ENCODE results near the gene DLGAP4.

DLGAP4 gene

DNA sequence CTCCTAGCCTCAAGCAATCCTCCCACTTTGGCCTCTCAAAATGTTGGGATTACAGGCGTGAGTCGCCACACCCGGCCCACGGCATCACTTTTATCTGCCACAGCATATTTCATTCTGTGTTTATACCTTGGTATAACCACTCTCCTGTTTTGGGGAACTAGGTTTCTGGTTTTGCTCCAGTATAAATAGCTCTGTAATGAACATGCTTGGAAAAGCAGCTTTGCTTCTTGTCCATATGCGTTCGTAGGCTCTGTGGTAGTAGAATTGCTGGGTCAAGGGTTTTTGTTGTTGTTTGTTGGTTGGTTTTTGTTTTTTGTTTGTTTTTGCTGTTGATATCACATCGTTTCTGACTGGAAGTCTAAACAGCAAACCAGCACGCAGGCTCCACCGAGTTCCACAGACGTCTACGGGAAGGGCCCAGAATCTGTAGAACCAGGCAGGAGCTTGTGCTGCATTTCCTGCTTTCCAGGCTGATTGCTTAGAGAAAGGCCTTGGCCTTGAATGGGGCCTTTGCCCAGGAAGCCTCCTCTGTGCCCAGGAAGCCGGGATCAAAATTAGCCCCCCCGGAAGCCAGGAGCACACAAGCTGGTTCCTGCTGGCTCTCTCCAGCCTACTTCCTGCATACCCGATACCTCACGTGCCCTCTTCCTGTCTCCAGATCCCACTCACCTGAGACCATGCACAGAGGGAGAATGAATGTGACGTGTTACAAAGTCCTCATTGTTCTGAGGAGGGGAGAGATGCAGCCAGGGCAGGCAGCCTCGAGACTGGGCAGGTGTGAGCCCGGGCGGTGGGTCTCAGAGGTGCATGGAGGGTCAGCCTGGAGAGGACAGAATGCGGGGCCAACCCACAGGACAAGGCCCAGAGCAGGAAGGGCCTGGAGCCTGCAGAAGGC lies 35.1 kb upstream of the DLGAP4 start:
- no peak for DNase-seq (ENCODE audit: low read depth)
- no peak overlapping the region for H3K4me3 ChIP-seq (ENCODE audit: control insufficient read depth, low read depth, low read length)
- TF ChIP-seq, protein P1, sequence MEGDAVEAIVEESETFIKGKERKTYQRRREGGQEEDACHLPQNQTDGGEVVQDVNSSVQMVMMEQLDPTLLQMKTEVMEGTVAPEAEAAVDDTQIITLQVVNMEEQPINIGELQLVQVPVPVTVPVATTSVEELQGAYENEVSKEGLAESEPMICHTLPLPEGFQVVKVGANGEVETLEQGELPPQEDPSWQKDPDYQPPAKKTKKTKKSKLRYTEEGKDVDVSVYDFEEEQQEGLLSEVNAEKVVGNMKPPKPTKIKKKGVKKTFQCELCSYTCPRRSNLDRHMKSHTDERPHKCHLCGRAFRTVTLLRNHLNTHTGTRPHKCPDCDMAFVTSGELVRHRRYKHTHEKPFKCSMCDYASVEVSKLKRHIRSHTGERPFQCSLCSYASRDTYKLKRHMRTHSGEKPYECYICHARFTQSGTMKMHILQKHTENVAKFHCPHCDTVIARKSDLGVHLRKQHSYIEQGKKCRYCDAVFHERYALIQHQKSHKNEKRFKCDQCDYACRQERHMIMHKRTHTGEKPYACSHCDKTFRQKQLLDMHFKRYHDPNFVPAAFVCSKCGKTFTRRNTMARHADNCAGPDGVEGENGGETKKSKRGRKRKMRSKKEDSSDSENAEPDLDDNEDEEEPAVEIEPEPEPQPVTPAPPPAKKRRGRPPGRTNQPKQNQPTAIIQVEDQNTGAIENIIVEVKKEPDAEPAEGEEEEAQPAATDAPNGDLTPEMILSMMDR (IDR thresholded peaks at IDR 0.05; ENCODE audit: control insufficient read depth, insufficient read depth, low read depth, low read length, missing control alignments) = no peak

DNA sequence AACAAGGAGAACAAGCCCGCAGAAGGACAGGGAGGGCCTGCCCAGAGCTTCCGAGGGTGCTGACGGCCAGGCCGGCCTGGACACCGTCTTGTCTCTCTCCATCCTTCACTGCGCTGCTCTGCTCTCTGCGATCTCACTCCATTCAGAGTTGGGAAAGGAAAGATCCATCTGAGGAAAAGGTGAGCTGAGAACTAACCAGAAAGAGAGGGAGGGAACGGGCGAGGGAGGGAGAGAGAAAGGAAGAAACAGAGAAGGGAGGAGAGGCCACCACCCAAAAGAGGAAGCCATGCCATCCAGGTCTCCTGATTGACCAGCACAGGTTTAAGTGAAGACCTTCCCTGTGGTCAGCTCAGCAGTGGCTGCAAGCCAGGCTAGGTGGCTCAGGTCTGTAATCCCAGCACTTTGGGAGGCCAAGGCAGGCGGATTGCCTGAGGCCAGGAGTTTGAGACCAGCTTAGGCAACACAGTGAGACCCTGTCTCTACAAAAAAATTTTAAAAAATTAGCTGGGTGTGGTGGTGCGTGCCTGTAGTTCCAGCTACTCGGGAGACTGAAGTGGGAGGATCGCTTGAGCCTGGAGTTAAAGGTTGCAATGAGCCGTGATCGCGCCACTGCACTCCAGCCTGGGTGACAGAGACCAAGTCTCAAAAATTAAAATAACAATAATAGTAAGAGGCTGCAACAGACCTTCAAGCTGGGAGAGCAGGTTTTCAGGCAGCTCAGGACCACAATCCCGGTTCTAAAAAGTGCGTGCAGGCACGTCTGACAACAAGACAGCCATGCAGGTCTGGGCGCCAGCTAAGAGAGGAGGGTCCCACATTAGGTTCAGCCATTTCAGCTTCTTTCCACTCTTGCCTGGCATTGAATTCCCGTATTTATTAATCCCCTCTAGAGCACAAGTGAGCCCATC lies 34.2 kb upstream of the DLGAP4 start:
- DNase-seq (ENCODE audit: low read depth) = no peak
- TF ChIP-seq, protein P1 (IDR thresholded peaks at IDR 0.05; ENCODE audit: control insufficient read depth, insufficient read depth, low read depth, low read length, missing control alignments) = no peak
- no peak overlapping the region for H3K4me3 ChIP-seq (ENCODE audit: control insufficient read depth, low read depth, low read length)

DNA sequence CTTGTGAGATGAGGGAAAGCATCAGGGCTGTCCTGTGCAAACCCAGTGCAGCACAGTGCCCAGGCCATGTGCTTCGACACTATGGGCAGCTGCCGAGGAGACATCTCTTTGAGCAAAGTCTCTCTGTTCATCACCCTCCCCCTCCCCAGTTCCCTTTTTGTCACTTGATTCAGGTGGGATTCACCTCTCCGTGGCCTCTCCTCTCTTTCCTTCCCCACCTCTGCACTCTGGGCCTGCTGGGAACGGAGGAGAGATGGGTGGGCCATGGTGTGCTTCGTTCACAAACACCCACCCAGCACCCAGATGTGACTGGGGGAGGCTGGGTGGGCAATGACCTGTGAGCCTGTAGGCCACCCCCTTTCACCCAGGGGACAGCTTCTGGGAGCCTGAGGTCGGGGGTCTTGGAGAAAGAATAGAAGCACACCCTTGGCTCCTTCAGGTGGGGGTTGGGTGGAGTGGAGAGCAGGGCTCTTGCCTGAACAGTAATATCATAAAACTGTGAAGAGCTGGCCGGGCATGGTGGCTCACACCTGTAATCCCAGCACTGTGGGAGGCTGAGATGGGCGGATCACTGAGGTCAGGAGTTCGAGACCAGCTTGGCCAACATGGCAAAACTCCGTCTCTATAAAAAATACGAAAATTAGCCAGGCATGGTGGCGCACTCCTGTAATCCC lies 33.5 kb upstream of the DLGAP4 start:
- DNase-seq (ENCODE audit: low read depth) = no peak
- TF ChIP-seq, protein P1 (IDR thresholded peaks at IDR 0.05; ENCODE audit: control insufficient read depth, insufficient read depth, low read depth, low read length, missing control alignments) = no peak
- H3K4me3 ChIP-seq (ENCODE audit: control insufficient read depth, low read depth, low read length) = no peak overlapping the region

DNA sequence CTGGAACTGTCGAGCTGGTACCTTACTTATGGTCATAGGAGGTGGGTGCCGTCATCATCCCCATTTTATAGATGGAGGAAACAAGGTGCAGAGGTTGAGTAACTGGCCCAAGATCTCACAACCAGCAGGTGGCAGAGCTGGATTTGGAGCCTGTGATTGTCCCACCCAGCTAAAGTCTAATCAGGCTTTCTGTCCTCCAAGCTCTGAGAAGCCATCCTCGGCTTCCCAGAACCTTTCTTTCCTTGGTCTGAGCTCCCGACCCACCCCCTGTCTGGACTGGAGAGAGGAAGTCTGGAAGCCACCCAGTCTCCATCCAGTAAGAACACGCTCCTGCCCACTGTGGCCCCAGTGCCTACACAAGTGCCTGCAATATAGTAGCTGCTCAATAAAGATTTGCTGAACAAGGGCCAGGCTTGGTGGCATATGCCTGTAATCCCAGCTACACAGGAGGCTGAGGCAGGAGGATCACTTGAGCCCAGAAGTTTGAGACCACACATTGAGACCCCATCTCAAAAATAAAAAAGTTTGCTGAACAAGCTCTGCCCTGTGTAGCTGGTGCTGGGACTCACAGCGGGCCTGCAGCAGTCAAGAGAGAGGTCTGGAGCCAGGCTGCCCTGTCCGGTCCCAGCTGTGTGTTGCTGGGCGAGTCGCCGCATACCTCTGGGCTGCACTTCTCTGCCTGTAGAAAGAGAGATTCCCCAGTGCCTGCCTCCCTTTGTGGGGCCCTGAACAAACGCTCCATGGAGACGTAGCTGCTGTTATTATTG lies 32.5 kb upstream of the DLGAP4 start:
- no peak overlapping the region for H3K4me3 ChIP-seq (ENCODE audit: control insufficient read depth, low read depth, low read length)
- TF ChIP-seq, protein P1 (IDR thresholded peaks at IDR 0.05; ENCODE audit: control insufficient read depth, insufficient read depth, low read depth, low read length, missing control alignments) = peak; percentile 43
- DNase-seq (ENCODE audit: low read depth) = no peak

DNA sequence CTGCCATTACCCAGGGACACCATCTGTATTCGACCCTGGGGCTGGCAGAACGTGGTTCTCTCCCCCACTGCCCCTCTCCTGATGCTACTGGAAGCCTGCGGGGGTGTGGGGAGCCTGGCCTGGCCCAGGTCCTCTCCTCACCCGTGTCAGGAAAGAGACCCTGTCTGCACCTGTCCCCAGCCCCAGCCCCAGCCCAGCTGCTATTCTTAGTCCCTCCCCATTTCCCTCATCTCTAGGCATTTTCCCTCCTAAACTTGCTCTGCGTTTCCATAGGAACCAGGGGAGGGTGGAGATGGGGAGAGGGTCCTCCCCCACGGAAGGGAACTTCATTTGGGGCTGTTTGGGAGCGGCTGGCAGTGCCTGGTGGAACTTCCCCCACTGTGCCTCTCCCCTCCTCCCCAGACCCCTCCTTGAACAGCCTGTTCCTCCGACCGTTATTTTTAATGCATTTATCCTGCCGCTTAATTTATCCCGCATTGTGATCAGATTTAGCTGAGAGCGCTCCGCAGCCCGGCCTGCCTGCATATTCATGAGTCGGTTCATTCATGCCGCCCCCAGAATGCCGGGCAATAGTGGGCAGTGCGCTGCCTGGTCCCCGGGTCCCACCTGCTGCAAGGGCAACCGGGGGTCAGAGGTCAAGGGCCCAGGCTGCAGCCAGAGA lies 31.8 kb upstream of the DLGAP4 start:
- TF ChIP-seq, protein P1 (IDR thresholded peaks at IDR 0.05; ENCODE audit: control insufficient read depth, insufficient read depth, low read depth, low read length, missing control alignments) = no peak
- DNase-seq (ENCODE audit: low read depth) = no peak
- no peak overlapping the region for H3K4me3 ChIP-seq (ENCODE audit: control insufficient read depth, low read depth, low read length)

Measured in AG09309 (cell line).